T-helper 22 cell (primary cell): Measurements from ENCODE around the gene CA6.
"Not testable (repeated sequence)": the region's sequence is repeated elsewhere in the genome, so short reads cannot be mapped to it uniquely, and the experiment has no call there.

Experiments
- DNase-seq: peaks from one replicate; pipeline ENCODE4 v3.0.0-alpha.2; 2020; ENCODE audit warnings: low read depth

Gene CA6

DNA sequence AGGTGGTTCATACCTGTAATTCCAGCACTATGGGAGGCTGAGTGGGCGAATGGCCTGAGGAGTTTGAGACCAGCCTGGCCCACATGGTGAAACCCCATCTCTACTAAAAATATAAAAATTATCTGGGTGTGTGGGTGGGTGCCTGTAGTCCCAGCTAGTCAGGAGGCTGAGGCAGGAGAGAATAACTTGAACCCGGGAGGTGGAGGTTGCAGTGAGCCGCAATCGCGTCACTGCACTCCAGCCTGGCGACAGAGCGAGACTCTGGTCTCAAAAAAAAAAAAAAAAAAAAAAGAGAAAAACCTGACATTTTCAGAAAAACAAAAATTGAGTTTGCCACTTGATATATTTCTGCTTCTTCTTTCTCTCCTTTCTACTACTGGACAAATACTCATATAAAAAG is 24.3 kb downstream of the CA6 start:
- no peak for DNase-seq

DNA sequence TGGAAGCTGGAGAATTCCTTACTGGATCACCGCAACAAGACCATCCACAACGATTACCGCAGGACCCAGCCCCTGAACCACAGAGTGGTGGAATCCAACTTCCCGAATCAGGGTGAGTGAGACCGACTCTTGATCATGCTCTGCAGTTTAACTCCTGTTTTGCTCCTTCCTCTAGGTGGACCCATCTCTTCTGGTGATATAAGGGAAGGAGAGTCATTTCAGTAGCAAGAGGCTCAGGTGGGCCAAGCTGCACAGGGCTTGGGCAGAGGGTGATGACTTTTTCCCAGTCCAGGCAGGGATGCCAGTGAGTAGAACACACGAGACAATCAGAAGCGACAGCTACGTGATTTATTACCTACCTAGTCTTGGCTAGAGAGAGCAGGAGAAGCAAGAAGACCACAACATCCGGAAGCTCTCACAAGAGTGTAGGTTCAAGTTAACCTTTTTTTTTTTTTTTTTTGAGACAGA is 25.2 kb downstream of the CA6 start:
- DNase-seq: no peak

GRCh38 chr1:8974551-8974950 is 28.9 kb downstream of the CA6 start:
- DNase-seq: no peak

GRCh38 chr1:8976338-8976737 is 30.7 kb downstream of the CA6 start:
- DNase-seq: no peak

DNA sequence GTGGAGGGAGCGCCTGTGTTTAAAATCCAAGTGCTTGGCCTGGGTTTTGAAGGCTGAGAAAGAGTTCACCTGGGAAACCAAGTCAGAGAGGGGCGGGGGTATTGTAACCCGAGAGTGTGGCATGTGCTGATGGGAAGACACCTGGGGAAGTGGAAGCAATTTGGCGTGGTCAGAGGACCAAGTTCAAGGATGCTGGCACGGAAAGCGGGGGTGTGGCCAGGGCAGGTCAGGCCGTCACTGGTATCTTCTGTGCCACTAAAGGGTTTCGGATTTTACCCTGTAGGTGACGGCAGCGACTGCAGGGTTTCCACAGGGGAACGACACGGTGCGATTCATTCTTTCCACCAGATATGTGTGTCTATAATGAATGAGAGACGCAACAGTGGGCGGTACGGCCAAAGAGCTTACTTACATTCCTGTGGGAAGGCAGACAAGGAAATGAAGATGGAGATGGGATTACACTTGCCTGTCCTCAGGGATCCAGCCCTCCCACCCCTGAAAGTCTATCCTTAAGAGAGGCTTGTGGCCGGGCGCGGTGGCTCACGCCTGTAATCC is 31.3 kb downstream of the CA6 start:
- DNase-seq: no peak

GRCh38 chr1:8980656-8981055 is 35.0 kb downstream of the CA6 start:
- no peak for DNase-seq

DNA sequence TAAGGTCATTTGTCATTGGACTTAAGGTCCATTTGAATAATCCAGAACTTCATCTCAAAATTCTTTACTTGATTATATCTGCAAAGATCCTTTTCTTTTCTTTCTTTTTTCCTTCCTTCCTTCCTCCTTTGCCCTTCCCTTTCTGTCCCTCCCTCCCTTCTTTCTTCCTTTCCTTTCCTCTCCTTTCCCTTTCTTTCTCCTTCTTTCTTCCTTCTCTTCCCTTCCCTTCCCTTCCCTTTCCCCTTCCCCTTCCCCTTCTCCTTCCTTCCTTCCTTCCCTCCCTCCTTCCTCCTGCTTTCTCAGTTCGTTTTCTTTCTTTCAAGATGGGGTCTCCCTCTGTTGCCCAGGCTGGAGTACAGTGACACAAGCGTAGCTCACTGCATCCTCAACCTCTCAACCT is 35.5 kb downstream of the CA6 start:
- no peak for DNase-seq

GRCh38 chr1:8984203-8984602 is 38.5 kb downstream of the CA6 start:
- no peak for DNase-seq

- no peak for DNase-seq
Observed at GRCh38 chr1:8984990-8985389, 39.3 kb downstream of the CA6 start.

GRCh38 chr1:8985915-8986813 is 40.5 kb downstream of the CA6 start:
- no peak for DNase-seq

- DNase-seq: no peak
Observed at GRCh38 chr1:8986814-8987190, 41.1 kb downstream of the CA6 start.

DNA sequence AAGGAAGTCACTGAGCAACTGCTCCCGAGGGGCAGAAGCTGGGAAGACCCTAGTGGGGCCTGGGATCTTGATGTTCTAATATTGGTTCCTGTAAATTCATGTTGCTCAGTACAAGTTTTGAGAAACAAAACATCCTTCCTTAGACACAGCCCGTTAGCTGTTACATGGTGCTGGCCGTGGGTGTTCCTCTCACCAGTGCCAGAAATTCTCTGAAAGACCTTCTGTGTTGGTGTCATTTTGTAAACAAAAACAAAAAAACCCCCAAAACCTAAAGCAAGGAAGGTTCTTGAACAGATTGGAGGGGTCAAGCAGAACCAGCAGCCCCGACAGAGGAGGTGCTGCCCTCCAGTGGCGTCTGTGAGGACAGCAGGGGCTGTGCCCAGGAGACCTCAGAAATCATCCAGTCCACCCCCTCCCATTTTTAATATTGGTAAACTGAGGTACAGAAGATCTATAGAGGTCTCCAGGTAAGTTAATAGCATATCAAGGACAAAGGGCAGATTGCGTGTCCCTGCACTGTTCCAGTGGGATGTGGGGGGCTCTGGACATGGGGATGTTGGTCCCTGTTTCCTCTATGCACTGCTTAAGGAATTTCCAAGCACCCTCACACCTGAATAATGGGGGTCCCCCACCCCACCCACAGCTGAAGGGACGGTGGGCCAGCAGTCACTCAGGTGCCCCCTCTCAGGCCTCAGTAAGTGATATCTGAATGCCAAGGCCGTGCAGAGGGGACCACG is 42.4 kb downstream of the CA6 start:
- DNase-seq: no peak

DNA sequence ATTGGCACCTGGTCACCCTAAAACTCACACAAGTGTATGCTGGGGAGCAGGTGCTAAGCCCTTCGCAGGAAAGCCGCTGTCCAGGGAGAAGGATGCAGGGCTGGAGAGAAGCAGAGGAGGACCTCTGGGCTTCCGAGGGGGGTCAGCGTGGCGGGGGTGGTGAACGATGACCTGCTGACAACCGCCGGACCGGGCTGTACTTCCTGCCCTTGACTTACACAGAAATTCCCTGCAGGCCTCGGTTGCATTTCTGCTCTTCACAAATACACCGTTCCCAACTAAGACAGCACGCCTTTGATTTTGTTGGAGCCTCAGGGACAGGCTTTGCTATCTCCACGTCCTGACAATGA is 42.9 kb downstream of the CA6 start:
- DNase-seq: no peak

GRCh38 chr1:8989061-8989460 is 43.4 kb downstream of the CA6 start:
- no peak for DNase-seq

- DNase-seq: no peak
Observed at GRCh38 chr1:8989821-8990220, 44.2 kb downstream of the CA6 start.

GRCh38 chr1:8992936-8993687 is 47.4 kb downstream of the CA6 start:
- no peak for DNase-seq

GRCh38 chr1:8993962-8994675 is 48.5 kb downstream of the CA6 start:
- DNase-seq: not testable (repeated sequence)

- not testable (repeated sequence) for DNase-seq
Observed at GRCh38 chr1:9001534-9002214, 56.0 kb downstream of the CA6 start.

GRCh38 chr1:9002215-9002560 is 56.5 kb downstream of the CA6 start:
- DNase-seq: not testable (repeated sequence)

DNA sequence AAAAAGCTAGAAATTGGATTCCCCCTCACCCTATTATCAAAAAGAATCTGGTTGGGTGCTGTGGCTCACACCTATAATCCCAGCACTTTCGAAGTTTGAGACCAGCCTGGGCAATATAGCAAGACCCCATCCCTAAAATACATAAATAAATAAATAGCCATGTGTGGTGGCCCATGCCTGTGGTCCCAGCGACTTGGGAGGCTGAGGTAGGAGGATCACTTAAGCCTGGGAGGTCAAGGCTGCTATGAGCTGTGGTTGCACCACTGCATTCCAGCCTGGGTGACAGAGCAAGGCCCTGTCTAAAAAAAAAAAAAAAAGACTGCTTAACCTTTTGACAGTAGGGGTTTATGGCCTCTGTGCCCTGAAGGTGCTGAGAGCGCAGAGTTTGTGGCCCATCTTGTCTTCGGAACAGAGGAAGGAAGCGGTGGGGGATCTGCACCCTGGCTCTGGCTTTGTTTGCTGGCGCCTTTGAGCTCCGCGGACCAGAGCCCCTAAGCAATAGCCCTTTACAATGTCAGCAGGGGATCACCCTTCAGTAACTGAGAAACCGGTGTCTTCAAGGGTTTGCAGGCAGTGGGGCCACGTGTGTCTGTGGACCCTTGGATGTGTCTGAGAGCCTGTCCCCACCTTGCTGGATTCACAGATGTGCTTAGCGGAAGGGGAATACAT is 58.5 kb downstream of the CA6 start:
- DNase-seq: no peak
